ENCODE data around the gene CPSF4.

CPSF4 gene

DNA sequence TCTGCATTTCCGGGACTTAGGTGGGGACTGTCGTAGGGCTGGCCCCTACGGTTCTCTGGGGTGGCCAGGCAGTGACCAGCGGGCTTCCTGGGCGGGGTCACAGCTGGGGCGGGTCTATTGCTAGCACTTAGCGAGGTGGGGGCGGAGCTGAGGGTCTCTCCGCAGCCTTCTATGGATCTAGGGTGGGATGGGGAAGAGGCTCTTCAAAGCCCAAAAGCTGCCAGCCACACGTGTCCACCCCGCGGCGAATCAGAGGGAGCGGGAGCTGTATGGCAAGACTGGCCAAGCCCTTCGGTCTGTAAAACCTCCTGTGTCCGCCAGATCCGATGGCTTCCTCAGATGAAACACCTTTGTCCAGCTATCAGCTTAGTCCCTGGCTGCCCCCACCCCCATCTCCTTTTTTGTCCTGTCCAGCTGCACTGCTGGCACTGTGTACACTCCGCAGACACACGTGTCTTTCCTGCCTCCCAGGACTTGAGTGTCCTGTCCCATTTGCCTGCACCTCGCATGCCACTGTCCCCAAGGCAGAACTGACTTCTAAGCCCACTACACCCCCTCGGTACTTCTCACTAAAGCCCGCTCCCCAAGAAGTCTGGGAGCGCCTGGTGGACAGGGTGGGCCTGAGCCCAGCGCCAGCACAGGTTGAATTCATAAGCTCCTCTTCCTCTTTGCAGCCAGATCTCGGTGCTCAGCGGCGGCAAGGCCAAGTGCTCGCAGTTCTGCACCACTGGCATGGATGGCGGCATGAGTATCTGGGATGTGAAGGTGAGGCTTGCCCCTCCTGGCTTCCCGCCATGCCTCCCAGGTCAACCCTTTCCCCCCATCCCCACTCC lies 45.2 kb upstream of the CPSF4 start:
- H3K36me3 ChIP-seq: peaks cover 40% of the 10 kb centered on the region
- peak overlapping the region; percentile 67 for H3K4me3 ChIP-seq (ENCODE audit: low read depth, low read length)
- H3K27ac ChIP-seq: peak overlapping the region; percentile 78
- no peaks in the 10 kb centered on the region for H3K27me3 ChIP-seq (ENCODE audit: insufficient read depth, low read depth, severe bottlenecking)
- H3K9me3 ChIP-seq (ENCODE audit: severe bottlenecking): no peaks in the 10 kb centered on the region
- TF ChIP-seq, protein P1, sequence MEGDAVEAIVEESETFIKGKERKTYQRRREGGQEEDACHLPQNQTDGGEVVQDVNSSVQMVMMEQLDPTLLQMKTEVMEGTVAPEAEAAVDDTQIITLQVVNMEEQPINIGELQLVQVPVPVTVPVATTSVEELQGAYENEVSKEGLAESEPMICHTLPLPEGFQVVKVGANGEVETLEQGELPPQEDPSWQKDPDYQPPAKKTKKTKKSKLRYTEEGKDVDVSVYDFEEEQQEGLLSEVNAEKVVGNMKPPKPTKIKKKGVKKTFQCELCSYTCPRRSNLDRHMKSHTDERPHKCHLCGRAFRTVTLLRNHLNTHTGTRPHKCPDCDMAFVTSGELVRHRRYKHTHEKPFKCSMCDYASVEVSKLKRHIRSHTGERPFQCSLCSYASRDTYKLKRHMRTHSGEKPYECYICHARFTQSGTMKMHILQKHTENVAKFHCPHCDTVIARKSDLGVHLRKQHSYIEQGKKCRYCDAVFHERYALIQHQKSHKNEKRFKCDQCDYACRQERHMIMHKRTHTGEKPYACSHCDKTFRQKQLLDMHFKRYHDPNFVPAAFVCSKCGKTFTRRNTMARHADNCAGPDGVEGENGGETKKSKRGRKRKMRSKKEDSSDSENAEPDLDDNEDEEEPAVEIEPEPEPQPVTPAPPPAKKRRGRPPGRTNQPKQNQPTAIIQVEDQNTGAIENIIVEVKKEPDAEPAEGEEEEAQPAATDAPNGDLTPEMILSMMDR (IDR thresholded peaks at IDR 0.05; ENCODE audit: low read depth, low read length): no peak
- peak; percentile 87 for DNase-seq

DNA sequence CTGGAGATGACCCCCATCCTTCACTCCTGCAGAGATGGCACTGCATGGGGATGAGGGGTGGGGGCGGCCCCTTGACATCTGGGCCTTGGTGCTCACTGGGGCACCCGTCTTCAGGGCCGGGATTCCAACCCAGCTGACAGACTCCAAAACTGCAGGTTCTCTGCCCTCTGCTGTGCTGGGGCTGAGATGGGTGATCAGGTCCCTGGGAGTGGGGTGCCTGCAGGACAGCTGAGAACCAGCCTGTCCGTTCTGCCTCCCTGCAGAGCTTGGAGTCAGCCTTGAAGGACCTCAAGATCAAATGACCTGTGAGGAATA lies 44.6 kb upstream of the CPSF4 start:
- TF ChIP-seq, protein P1 (IDR thresholded peaks at IDR 0.05; ENCODE audit: low read depth, low read length): no peak
- H3K4me3 ChIP-seq (ENCODE audit: low read depth, low read length): no peak overlapping the region
- peaks cover 46% of the 10 kb centered on the region for H3K36me3 ChIP-seq

DNA sequence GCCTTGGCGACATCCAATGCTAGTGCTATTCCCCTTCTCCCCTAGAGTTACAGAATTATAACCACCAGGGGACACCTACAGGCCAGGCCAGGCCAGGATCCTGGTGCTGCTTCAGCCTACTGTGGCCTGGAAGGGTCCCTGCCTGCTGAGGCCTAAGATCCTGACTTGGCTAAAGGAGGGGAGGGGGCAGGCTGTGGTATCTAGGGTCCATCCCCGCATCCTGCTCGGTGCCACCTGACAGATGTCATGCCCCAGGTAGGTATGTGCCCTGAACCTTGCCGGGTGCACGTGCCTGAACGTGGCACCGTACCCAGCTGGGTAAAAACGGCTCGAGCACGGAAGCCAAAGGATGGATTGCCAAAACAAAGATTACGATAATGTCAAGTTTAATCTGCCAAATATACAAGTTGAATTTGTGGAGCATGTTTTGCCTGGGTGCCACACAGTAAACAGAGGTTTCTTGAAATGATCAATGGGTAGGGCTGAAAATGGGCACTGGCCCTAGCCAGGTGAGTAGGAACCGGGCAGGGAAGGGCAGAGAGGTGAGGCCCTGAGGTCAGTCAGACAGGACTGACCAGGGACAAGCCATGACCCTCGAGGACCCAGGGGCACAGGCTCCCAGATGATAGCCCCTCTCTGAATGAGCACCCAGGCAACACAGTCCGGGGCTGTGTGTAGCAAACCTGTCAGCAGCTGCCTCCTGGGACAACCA lies 43.0 kb upstream of the CPSF4 start:
- Histone ChIP-seq H3K27me3 (ENCODE audit: insufficient read depth, low read depth, severe bottlenecking) (no peaks in the 10 kb centered on the region), H3K4me3 (ENCODE audit: low read depth, low read length) (no peak overlapping the region), H3K9me3 (ENCODE audit: severe bottlenecking) (no peaks in the 10 kb centered on the region), H3K27ac (no peak overlapping the region), H3K36me3 (peaks cover 59% of the 10 kb centered on the region)
- TF ChIP-seq, protein P1 (IDR thresholded peaks at IDR 0.05; ENCODE audit: low read depth, low read length): no peak
- no peak for DNase-seq

More for the DNA sequence above, 44.6 kb upstream of the CPSF4 start:
- Histone ChIP-seq H3K27me3 (ENCODE audit: insufficient read depth, low read depth, severe bottlenecking) (no peaks in the 10 kb centered on the region), H3K27ac (no peak overlapping the region), H3K9me3 (ENCODE audit: severe bottlenecking) (no peaks in the 10 kb centered on the region)
- DNase-seq: no peak

DNA sequence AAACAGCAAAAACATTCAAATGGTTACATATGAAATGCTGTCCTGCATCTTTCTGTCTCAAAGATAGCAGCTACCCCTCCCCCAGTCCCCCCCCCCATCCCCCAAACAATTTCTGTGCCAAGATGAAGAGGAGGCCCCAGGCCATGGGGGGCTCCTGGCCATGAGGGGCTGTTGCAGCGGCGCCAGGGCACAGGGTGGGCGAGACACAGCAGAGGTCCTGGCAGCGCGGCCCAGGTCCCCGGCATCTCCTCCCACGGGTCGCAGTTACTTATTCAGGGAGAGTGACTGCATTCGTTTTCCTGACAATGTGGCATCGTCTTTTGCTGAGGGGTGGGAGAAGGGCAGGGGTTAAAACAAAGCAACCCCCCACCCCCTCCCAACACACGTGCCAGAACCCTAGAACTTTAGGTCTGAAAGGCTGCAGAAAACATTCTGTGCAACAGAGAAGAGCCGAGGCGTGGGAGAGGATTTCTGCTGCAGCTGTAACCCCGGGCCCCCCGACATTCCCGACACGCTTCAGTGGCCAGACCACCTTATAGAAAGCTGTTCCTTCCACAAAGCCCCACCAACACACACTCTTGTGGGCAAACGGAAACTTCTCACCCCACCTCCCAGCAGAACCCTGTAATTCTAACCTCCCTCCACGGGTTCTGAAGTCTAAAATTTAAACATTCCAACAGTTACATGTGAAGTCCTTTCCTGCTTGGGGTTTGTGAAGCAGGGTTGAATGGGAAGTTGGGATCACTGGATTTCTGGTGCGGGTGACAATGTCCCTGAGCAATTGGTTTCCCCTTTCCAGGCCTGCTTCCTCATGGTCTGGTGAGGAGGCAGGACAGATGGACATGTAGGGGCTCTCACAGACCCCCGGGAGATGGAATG lies 42.1 kb upstream of the CPSF4 start:
- Histone ChIP-seq H3K9me3 (ENCODE audit: severe bottlenecking) (no peaks in the 10 kb centered on the region), H3K36me3 (peaks cover 67% of the 10 kb centered on the region)

DNA sequence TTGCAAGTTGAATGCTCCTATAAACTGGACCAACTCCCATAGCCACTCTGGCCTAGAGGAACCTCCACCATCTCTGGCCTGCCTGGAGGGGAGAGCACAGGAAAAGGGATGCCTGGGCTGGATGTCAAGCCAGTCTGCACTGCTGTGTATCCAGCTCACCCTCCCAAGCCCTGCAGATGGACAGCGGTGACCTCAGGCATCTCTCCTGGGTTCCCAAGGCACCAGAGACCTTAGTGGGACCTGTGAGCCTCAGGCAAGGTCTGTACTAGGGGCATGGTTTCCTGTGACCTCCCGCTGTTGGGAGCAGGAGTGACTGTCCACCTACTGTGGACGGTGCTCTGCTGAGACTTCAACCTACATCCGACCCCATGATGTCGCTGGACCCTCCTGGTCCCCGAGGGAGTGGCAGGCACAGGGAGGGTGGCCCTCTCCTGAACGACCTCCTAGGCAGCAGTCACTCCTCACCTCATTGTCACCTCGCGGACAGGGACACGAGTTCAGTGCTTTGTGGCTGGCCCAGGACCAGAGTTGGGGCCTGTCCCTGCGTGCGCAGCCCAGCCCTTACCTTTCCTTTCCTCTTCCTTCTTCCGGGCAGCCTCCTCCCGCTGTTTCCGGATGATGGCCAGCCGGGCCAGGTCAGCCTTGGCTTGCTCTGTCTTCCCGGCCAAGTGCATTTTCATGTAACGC lies 41.3 kb upstream of the CPSF4 start:
- no peak overlapping the region for H3K27ac ChIP-seq
- H3K9me3 ChIP-seq (ENCODE audit: severe bottlenecking): no peaks in the 10 kb centered on the region
- peaks cover 73% of the 10 kb centered on the region for H3K36me3 ChIP-seq
- no peaks in the 10 kb centered on the region for H3K27me3 ChIP-seq (ENCODE audit: insufficient read depth, low read depth, severe bottlenecking)
- TF ChIP-seq, protein P1 (IDR thresholded peaks at IDR 0.05; ENCODE audit: low read depth, low read length): no peak
- H3K4me3 ChIP-seq (ENCODE audit: low read depth, low read length): no peak overlapping the region
- DNase-seq: no peak

More for the DNA sequence above, 42.1 kb upstream of the CPSF4 start:
- Histone ChIP-seq H3K27me3 (ENCODE audit: insufficient read depth, low read depth, severe bottlenecking) (no peaks in the 10 kb centered on the region), H3K27ac (no peak overlapping the region), H3K4me3 (ENCODE audit: low read depth, low read length) (no peak overlapping the region)
- no peak for DNase-seq
- TF ChIP-seq, protein P1 (IDR thresholded peaks at IDR 0.05; ENCODE audit: low read depth, low read length): no peak

Measured in WERI-Rb-1 (cell line).